Activated T-helper 1 cell treated with Interleukin-2 at 50 U/mL for 16 hours (primary cell): Measurements from ENCODE around the gene PPIG.
"Not testable (repeated sequence)": the region's sequence is repeated elsewhere in the genome, so short reads cannot be mapped to it uniquely, and the experiment has no call there.

Experiments used
- DNase-seq: peaks from one replicate; pipeline ENCODE4 v3.0.0-alpha.2; 2020; ENCODE audit warnings: low read depth

The PPIG gene

DNA sequence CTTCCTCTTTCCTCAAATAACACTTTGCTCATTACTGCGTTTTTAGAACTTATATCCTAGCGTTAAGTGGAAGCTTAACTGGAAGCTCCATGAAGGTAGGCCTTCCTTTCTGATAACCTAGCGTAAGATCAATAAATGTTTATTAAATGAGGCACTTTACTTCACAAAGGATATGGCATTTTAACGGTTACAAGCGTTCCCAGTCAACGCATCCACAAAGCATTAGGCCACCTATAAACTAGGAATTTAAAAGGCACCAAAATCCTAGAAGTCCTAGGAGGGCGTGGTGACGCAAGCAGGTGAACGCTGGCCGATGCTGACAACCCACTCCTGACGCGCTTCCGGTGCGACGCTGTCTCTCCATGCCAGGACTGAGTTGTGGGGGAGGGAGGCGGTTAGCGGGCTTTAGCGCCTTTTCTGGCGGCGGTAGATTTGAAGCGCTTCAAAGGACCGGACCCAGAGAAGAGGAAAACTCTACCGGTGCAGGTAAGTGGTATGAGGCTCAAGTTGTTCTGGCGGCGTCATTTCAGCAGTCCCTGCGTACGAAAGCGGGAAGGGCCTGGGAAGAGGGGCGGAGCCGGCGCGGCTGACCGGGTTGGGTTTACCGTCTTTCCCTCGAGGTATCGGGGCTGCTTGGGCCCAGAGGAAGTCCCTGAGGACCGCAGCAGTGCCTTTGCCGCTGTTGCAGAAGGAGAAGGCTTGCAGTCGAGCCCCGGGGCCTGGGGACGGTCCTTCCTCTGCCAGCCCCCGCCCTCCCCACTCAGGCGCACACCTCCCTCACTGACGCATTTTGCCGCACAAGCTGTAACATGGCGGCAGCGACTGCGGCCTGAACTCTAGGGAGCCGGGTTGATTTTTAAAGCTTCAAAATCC is at the start of gene PPIG:
Gene PPIG, plus strand, starts transcription at position 347 of the 873 bp plus-strand sequence. CDS start 19,691 bp downstream, outside the sequence.
- DNase-seq = peak; percentile 73

DNA sequence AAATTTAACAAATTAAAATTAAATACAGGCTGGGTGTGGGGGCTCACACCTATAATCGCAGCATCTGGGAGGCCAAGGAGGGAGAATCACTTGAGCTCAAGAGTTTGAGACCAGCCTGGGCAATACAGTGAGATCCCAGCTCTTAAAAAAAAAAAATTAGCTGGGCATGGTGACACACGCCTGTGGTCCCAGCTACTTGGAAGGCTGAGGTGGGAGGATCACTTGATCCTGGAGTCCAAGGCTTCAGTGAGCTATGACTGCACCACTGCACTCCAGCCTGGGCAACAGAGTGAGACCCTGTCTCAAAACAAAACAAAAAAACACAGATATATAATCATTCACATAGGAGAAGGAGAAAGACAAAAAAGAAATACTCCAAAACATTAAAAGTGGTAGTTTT is 44.7 kb upstream of the PPIG start:
- DNase-seq = not testable (repeated sequence)

DNA sequence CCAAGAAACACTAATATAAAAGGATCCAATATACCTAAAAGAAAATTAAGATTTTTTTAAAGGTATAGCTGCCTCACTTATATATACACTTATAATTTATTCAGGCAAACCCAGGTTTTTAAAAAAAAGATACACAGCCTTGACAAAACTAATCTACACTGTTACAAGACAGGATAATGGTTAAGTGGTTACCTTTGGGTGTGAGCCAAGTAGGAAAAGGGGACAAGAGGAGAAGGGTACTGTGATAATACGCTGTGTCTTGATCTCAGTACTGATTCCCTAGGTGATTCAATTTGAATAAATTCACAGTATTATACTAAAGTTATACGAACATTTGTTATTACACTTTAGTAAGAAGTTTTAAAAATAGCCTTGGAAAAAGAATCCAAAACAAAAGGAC is 44.0 kb upstream of the PPIG start:
- no peak for DNase-seq

DNA sequence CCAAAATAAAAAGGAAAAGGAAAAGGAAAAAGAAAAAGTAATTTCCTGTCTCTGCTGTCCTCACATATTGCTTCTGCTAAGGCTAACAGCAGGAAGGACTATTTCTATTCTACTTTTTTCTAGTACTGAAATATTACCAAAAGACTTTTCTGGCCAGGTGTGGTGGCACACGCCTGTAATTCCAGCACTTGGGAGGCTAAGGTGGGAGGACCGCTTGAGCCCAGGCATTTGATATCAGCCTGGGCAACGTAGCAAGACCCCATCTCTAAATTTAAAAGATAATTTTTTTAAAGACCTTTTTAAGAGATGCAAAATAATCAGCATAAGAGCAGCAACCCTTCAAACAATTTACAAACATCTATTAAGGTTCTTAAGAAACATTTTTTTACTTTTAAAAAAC is 41.7 kb upstream of the PPIG start:
- DNase-seq = no peak

DNA sequence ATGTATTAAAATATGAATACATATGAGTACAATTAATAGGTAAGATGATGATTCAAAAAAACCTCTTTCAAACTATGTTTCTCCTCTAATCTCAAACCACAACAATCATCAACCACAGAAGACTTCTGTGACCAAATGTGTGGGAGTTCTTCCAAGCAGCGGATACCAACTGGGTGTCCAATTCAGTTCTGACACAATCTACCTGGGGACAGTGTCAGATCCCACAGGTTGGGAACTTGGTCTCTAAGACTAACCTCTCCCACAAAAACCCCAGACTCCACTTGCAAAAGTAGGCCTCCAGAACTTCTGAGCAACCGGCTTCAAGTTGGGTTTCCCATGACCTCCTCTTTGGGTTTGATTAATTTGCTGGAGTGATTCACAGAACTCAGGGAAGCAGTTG is 37.4 kb upstream of the PPIG start:
- DNase-seq = no peak

DNA sequence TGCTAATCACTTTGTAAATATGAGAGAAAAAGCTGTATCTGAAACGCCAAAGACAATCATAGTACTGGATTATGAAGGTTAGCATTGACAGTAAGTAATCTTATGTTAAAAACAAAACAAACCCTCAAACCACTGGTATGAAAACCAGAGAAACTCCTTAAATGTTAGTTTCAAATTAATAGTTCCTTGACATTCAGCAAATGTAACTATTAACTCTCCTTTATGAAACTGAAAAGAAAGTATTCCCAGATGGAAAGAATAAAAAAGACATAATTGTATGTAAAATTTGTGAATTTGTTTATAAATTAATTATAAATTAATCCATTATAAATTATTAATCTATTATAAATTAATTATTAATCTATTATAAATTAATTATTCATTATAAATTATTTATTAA is 22.8 kb upstream of the PPIG start:
- no peak for DNase-seq

DNA sequence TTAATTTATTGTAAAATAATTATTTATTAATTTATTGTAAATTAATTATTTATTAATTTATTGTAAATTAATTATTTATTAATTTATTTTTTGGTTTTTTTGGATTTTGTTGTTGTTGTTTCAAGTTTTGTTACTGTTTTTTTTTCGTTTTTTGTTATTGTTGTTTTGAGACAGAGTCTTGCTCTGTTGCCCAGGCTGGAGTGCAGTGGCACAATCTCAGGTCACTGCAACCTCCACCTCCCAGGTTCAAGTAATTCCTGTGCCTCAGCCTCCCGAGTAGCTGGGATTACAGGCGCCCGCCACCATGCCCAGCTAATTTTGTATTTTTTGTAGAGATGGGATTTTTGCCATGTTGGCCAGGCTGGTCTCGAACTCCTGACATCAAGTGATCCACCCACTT is 22.1 kb upstream of the PPIG start:
- not testable (repeated sequence) for DNase-seq

DNA sequence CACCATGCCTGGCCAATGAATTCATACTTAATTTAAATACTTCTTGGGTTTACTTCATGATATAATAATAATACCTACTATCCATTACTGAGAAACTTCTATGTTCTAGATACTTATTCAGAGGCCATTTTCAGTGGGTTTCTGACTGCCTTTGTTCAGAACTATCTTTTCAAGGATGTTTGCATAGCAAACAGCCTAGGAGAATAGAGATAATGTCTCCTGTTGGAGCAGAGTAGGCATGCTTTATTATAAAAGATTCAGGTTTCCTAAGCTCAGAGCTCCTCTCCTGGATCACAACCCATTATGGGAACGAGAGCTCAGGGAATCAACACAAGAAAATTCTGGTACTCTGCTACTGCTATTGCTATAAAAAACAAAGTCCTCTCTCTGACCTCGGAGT is 21.6 kb upstream of the PPIG start:
- DNase-seq = no peak

DNA sequence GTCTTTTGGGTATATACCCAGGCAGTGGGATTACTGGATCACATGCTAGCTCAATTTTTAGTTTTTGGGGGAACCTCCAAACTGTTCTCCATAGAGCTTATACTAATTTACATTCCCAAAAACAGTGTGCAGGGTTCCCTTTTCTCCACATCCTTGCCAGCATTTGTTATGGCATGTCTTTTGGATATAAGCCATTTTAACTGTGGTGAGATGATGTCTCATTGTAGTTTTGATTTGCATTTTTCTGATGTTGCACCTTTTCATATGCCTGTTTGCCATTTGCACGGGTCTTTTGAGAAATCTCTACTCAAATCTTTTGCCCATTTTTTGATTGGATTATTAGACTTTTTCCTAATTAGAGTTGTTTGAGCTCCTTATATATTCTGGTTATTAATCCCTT is 18.5 kb upstream of the PPIG start:
- no peak for DNase-seq

DNA sequence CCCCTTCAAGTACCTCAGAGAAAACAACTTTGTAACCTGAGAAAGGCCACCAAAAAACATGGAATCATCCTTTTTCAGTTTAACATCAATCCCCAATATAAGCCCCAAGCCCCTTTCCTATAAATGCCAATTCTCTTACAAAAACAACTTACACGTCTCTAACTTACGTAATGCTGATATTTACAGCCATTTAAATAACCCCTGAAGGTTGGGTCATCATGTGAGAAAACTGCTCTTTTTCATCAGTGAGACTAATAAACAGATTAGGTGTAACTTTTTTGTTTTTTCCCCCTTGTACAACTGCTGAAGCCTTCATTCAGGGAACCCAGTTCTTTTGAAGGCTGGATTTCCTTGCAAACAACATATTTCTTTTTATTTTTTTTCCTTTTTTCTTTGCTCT is 14.2 kb upstream of the PPIG start:
- DNase-seq = no peak

DNA sequence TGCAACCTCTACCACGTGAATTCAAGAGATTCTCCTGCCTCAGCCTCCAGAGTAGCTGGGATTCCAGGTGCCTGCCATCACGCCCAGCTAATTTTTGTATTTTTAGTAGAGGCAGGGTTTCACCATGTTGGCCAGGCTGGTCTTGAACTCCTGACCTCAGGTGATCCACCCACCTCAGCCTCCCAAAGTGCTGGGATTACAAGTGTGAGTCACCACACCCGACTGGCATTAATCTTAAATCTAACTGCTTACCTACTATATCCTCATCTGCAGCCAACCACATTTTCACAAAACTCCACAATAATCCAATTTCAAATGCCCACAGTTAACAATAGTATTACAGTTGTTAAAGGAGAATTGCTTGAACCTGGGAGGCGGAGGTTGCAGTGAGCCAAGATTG is 13.4 kb upstream of the PPIG start:
- DNase-seq = not testable (repeated sequence)

DNA sequence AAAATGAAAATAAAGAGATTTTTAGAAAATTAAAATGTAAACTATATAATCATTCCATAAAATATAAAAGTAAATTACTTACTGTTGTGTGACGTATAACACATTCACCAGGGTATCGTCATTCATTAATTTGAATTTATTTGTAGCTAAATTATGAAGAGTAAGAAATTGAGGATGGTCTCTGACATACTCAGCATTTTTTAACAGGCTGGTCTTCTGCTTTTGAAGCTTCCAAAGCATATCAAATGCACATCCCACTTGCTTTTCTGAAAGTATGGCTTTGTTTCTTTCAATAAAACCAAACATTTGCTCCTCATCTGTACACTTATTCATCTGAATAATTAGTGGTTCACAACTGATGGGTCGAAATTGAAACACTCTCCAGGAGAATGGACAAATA is 12.6 kb upstream of the PPIG start:
- DNase-seq = no peak

DNA sequence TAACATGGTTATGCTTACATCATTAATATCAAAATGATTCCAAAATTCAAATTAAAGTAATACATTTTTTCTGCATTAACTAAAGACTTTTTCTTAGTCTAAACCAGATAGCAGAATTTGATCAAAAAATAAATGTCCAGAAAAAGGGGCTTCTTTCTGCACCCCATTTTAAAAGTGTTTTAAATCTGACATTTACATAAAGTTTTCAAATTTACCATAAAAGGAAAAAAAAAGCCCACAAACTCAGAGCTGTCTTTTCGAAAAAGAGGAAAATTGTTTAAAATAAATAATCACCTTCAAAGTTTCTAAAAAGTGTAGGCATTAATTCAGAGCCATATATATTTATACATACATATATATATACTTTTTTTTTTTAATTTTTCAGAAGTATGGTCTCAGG is 12.0 kb upstream of the PPIG start:
- DNase-seq = no peak

DNA sequence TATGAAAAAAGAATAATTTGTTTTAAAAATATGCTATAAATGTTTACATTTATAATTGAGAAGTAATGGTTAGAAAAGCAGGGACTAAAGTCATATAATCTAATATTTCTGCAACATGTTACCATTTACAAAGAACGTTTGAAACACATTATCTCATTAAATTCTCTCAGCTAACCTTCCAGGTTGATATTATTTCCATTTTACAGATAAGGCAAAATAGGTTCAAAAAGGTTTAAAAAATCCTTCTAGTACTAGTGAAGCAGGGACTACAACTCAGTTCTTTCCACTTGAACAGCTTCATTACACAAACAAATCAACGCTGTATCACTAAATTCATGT is 11.4 kb upstream of the PPIG start:
- DNase-seq = no peak

DNA sequence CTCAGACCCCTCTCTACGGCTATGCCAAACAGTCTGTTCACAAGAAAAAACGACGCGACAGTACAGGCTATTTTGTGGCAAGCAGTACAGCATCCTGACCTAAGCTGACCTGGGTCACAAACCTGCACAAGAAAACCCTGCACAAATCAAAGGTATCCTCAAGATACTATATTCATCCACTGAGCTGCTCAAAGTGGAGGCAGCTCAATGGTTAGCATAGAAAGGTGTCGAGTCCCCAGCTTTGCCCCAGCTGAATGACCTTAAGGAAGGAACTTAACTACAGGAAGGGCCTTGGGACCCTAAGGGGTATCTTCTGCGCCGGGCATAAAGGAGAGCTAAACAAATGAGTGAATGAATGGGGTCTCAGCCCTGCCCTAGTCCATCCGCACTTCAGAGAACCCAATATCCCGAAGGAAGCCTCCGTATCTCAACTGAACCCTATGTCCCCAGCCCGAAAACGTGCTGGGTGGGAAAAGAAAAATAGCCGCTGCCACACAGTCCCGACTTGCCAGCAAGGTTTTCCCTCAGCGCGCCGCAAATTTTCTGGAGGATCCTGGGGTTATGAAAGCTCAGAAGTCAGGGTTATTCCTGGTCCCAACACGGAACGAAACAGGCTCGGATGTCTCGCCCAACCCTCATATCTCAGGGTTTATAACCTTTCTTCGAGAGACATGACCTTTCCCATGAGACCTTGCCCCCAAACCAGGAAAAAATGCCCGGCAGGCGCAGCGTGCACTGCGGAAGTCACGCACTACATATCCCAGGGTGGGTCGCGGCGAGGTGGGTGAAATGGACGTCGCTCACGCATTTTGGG is 10.8 kb upstream of the PPIG start, which contains the start of gene FASTKD1:
Gene FASTKD1, minus strand, starts transcription at position 706 of the 814 bp plus-strand sequence. CDS start 1,836 bp downstream, outside the sequence.
- peak; percentile 68 for DNase-seq

DNA sequence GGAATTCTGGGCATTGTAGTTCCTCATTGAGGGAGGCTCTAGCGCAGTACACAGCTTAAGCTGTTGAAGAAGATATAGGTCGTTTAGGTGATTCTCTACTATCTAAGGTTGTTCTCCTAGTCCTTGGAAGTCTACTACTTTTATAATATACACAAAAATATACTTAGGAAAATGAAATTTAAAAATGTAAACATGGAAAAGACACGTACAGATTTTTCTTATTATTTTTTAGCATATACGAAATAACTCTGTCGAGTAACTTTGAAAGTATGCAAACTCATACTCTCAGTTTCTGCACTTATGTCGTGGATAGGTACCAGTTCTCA is 10.2 kb upstream of the PPIG start:
- DNase-seq = no peak

DNA sequence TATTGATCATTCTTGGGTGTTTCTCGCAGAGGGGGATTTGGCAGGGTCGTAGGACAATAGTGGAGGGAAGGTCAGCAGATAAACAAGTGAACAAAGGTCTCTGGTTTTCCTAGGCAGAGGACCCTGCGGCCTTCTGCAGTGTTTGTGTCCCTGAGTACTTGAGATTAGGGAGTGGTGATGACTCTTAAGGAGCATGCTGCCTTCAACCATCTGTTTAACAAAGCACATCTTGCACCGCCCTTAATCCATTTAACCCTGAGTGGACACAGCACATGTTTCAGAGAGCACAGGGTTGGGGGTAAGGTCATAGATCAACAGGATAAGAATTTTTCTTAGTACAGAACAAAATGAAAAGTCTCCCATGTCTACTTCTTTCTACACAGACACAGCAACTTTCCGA is 9.6 kb upstream of the PPIG start:
- DNase-seq = not testable (repeated sequence)

DNA sequence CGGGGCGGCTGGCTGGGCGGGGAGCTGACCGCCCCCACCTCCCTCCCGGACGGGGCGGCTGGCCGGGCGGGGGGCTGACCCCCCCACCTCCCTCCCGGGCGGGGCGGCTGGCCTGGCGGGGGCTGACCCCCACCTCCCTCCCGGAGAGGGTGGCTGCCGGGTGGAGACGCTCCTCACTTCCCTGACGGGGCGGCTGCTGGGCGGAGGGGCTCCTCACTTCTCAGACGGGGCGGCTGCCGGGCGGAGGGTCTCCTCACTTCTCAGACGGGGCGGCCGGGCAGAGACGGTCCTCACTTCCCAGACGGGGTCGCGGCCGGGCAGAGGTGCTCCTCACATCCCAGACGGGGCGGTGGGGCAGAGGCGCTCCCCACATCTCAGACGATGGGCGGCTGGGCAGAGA is 8.9 kb upstream of the PPIG start:
- not testable (repeated sequence) for DNase-seq

DNA sequence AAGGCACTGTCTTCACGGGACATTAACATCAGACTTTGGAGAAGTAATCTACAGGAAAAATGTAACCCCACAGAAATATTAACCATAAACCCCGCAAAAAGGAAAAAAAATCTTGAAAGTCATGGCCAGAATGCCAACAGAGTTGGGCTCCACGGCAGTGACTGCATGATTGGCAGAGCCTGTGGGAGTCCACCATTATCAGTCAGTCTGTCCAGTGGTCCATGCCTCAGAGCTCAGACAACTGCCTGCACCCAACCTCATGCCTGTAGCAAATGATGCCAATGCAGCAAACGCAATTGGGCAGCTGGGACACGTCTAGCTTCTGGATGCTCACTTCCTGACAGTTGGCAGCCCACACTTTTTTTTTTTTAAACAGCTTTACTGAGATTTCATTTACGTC is 5.1 kb upstream of the PPIG start:
- no peak for DNase-seq

DNA sequence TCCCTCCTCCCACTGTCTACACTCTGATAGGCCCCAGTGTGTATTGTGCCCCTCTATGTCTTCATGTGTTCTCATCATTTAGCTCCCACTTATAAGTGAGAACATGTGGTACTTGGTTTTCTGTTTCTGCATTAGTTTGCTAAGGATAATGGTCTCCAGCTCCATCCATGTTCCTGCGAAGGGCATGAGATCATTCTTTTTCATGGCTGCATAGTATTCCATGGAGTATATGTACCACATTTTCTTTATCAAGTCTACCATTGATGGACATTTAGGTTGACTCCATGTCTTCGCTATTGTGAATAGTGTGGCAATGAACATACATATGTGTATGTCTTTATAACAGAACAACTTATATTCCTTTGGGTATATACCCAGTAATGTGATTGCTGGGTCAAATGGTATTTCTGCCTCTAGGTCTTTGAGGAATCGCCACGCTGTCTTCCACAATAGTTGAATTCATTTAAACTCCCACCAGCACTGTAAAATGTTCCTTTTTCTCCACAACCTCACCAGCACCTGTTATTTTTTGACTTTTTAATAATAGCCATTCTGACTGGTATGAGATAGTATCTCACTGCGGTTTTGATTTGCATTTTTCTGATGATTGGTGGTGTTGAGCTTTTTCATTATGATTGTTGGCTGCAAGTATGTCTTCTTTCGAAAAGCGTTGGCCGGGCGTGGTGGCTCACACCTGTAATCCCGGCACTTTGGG is 1.4 kb upstream of the PPIG start:
- DNase-seq = not testable (repeated sequence)

DNA sequence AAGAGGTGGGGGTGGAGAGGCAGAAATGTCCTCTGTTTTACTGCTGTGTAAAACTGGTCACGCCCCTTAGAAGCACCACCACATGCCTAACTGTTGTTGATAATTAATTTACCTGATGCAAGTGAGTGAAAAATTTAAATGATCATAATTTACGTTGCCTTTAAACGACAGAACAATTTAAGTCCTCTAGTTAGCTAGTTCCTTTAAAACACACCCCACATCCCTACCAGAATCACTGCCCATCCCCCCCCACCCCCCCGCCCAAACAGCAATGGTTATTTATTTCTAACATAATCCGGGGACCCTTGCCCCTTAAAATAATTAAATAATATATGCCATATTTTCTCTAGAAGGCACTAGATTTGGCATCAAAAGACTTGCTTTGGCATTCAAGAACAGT is 633 bp upstream of the PPIG start:
- DNase-seq = no peak

DNA sequence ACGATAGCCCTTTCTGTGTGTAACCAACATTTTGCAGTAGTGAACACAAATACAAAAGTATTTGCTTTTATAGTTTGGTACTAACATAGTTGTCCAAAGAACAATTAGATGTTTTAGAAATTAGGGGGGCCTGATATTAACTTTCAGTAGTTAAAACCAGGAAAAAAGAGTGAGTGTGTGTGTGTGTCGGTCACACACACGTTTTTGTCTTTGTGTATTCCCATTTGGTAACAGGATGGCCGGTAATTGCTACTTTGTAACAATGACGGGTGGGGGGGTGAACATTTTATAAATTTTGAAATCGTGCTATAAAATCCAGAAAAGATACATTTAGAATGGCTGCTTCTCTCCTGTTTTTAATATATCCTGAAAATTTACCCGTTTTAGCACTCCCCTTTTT is 1.5 kb downstream of the PPIG start:
- DNase-seq = no peak

DNA sequence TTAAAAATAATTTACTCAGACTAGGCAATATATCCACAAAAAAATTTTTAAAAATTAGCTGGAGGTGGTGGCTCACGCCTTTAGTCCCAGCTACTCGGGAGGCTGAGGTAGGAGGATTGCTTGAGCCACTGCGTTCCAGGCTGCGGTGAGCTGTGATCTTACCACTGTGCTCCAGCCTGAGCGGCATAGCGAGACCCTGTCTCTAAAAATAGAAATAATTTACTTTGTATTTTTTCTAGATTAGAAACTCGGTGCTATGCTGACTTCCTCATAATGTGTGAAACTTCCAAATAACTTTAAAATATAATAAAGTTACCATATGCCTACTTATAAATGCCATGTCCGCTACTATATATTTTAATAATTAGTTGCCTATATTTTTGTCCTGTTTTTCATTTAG is 6.7 kb downstream of the PPIG start:
- no peak for DNase-seq
